HFF-Myc (cell line): ENCODE results near the gene RNGTT.

Source experiments
- DNase-seq: peaks from one replicate; pipeline ENCODE4 v3.0.0-alpha.2; 2011; ENCODE audit warnings: low read depth; ENCODE audit errors: extremely low read depth
- H3K4me3 ChIP-seq: replicated peaks from 2 replicates; pipeline ENCODE4 v1.5.1; 2011; ENCODE audit warnings: low read depth, mild to moderate bottlenecking, control low read depth, low read length
- CTCF ChIP-seq: IDR thresholded peaks from 2 replicates; pipeline ENCODE4 v1.5.1; 2012; ENCODE audit warnings: mild to moderate bottlenecking, low read depth, low read length, control low read depth; ENCODE audit errors: missing control alignments

The RNGTT gene

GRCh38 chr6:88895911-88896310, 67.5 kb downstream of the RNGTT start:
- no peak for DNase-seq
- H3K4me3 ChIP-seq, result no peak overlapping the region
- no peak for TF ChIP-seq CTCF

GRCh38 chr6:88890860-88891845, 72.3 kb downstream of the RNGTT start:
- TF ChIP-seq CTCF, result no peak
- no peak overlapping the region for H3K4me3 ChIP-seq
- DNase-seq, result no peak

DNA sequence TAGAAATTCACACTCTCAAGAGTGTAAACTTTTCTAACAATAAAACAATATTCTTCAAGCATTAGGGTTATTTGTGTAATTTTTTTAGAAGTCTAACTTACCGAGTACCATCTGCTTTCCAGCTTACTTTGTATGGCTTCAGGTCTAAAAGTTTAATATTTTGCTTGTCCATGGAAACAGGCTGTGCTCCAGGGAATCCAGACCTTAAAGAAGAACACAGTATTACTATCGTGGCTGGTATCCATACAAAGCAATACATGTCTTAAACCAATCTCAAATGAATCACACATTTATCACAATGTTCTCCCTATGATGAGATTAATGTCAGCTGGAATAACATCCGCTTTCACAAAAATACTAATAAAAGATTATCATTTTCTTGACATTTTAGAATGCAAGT, 73.0 kb downstream of the RNGTT start:
- H3K4me3 ChIP-seq, result no peak overlapping the region
- DNase-seq, result no peak
- TF ChIP-seq CTCF, result no peak

DNA sequence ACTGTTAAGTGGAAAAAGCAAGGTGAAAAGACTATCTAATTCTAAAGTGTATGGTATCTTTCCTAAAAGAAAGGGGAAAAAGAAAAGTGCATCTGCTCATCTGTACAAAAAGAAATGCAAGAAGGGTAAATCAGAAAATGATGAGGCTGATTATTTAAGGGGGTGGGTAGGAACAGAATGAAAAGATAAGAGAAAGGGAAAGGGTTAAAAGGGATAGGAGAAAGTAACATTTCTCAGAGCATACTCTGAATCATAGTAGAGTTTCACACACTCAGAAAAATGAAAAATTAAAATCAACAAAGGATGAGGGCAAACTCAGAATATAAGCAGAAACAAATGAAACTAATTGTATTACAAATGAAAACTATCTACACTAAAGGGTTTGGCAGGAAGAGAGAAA, 79.1 kb downstream of the RNGTT start:
- DNase-seq, result no peak
- no peak for TF ChIP-seq CTCF
- no peak overlapping the region for H3K4me3 ChIP-seq

DNA sequence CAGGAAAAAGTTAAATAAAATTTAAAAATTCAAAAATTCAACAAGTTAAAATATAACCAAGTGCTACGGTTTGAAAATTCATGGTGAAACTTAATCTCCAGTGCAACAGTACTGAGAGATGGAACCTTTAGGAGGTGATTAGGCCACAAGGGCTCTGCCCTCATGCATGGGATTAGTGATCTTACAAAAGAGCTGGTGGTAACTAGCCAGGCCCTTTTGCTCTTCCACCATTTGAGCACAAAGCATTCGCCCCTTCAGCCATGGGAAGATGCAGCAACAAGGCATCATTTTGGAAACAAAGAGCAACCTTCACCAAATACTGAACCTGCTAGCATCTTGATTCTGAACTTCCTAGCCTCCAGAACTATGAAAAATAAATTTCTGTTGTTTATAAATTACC, 80.9 kb downstream of the RNGTT start:
- no peak overlapping the region for H3K4me3 ChIP-seq
- no peak for TF ChIP-seq CTCF
- DNase-seq, result no peak

GRCh38 chr6:88881451-88881850, 82.0 kb downstream of the RNGTT start:
- no peak overlapping the region for H3K4me3 ChIP-seq
- DNase-seq, result no peak
- no peak for TF ChIP-seq CTCF
